GM21447 (cell line): ENCODE measurements around the gene ERICH4.
"Not testable (repeated sequence)": the region's sequence is repeated elsewhere in the genome, so short reads cannot be mapped to it uniquely, and the experiment has no call there.

Source experiments
- ATAC-seq: cut with Tn5 transposase; IDR thresholded peaks from one replicate; pipeline ENCODE4 v1.9.1; 2021; ENCODE audit not compliant: unreplicated experiment

ERICH4 gene

DNA sequence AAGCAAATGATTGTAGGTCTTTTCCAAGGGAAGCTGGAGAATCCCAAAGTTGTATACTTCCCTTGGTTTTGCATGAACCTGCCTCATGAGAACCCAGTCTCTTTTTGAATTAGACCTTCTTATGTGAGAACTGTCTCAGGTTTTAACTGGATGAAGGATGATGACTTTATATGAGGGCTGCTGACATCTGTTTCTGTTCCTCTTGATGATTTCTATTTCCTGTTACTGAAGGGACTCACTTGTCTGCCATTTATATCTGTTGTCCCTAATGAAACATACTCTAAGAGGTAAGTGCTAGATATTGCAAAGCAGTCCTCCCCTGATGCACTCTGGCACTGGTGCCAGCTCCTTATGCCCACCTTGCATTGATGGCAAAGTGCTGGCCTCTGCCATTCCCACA lies 33.6 kb downstream of the ERICH4 start:
- ATAC-seq, result no peak

- ATAC-seq, result no peak
Measured at GRCh38 chr19:41478171-41478570, 35.2 kb downstream of the ERICH4 start.

- ATAC-seq, result no peak
Measured at GRCh38 chr19:41478875-41479756, 36.2 kb downstream of the ERICH4 start.

- no peak for ATAC-seq
Measured at GRCh38 chr19:41479757-41480191, 36.8 kb downstream of the ERICH4 start.

GRCh38 chr19:41480336-41480735 lies 37.4 kb downstream of the ERICH4 start:
- ATAC-seq, result no peak

DNA sequence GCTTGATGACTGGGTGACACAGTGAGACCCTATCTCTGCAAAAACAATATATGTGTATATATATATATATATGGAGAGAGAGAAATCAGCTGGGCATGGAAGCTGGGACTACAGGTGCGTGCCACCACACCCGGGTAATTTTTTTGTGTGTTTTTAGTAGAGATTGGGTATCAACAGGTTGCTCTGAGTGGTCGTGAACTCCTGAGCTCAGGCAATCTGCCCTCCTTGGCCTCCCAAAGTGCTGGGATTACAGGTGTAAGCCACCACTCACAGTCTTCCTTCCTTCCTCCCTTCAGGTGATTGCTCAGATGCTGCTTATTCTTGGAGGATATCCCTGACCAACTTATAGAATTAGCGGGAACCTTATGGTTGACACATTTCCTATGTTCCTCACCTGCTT lies 41.9 kb downstream of the ERICH4 start:
- ATAC-seq, result no peak

- ATAC-seq, result not testable (repeated sequence)
Measured at GRCh38 chr19:41486953-41487352, 44.0 kb downstream of the ERICH4 start.

DNA sequence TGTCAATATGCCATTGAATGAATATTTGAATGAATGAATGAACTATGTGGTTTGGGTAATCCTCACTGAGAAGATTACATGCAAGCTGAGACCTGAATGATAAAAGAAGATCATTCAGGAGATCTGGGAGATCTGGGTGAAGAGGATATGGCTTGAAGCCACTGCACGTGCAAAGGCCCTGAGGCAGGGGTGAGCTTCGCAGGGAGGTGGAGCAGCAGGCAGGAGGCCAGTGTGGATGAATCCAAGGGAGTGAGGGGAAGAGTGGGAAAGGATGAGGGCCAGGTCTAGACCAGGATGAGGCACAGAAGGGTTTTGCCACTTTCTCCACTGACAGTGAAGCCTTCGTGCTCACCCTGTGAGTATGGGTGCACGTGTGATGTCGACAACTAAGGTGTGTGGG lies 49.9 kb downstream of the ERICH4 start:
- no peak for ATAC-seq
